IMR-90 (cell line): ENCODE results near the gene MEIS2. TPM values are rescaled to one million over a fixed set of nuclear protein-coding genes. Genes with fewer than 3 reads are reported as not detected.

Experiments used
- ATAC-seq: fragments of 200-7000 bp; cut with Tn5 transposase; 2 replicates; pipeline ENCODE4 v1.9.1; 2020; ENCODE audit warnings: low read depth, mild to moderate bottlenecking, moderate library complexity
- BruUV-seq: library from RNA; stranded (reverse); fragments of 400-500 nt; replicated peaks from 2 replicates; lab custom pipeline; 2021; lab: Mats Ljungman, UMichigan
- CTCF ChIA-PET: fragments of 300-600 bp; formaldehyde crosslinking; extraction: SDS; loops from one replicate; lab custom pipeline; 2021; ENCODE audit warnings: antibody characterized with exemption; lab: Yijun Ruan, JAX
- POLR2A ChIA-PET: fragments of 300-600 bp; sonication (Branson Sonifier 250); formaldehyde crosslinking; loops from one replicate; lab custom pipeline; 2022; ENCODE audit warnings: antibody characterized with exemption; ENCODE audit not compliant: unreplicated experiment; lab: Charles Lee
- DNase-seq: peaks from one replicate; pipeline ENCODE4 v3.0.0; 2013
- H2AFZ ChIP-seq: replicated peaks from 2 replicates; pipeline ENCODE3; 2013; ENCODE audit warnings: low read length, mild to moderate bottlenecking; ENCODE audit not compliant: poor library complexity
- H2AK5ac ChIP-seq: 2 replicates; pipeline ENCODE4 v1.6.1; 2013; ENCODE audit warnings: low read depth, low read length, inconsistent platforms
- H2AK9ac ChIP-seq: replicated peaks from 2 replicates; pipeline ENCODE3; 2013; ENCODE audit warnings: mild to moderate bottlenecking, low read depth, low read length, moderate library complexity; ENCODE audit not compliant: poor library complexity
- H2BK120ac ChIP-seq: 2 replicates; pipeline ENCODE4 v1.6.1; 2013; ENCODE audit warnings: low read depth, low read length, inconsistent platforms
- H2BK15ac ChIP-seq: 3 replicates; pipeline ENCODE4 v1.6.1; 2013; ENCODE audit warnings: low read depth, low read length, inconsistent platforms
- H2BK20ac ChIP-seq: 2 replicates; pipeline ENCODE4 v1.6.1; 2013; ENCODE audit warnings: low read depth, mild to moderate bottlenecking, inconsistent platforms, low read length, moderate library complexity
- H2BK5ac ChIP-seq: 2 replicates; pipeline ENCODE4 v1.6.1; 2013; ENCODE audit warnings: mild to moderate bottlenecking, low read depth, low read length, inconsistent platforms; ENCODE audit not compliant: poor library complexity, severe bottlenecking
- H3K14ac ChIP-seq: replicated peaks from 2 replicates; pipeline ENCODE4 v1.6.1; 2013; ENCODE audit warnings: low read depth, low read length, inconsistent platforms
- H3K18ac ChIP-seq: 2 replicates; pipeline ENCODE4 v1.6.1; 2013; ENCODE audit warnings: low read depth, low read length, control low read depth
- H3K23ac ChIP-seq: 2 replicates; pipeline ENCODE4 v1.6.1; 2013; ENCODE audit warnings: low read depth, low read length, inconsistent platforms
- H3K27ac ChIP-seq: 2 replicates; pipeline ENCODE4 v1.5.1; 2013; ENCODE audit warnings: mild to moderate bottlenecking, control low read depth, low read length; ENCODE audit not compliant: insufficient read depth
- H3K27me3 ChIP-seq: 2 replicates; pipeline ENCODE4 v1.6.1; 2013; ENCODE audit warnings: low read length; ENCODE audit not compliant: control insufficient read depth, insufficient read depth
- H3K36me3 ChIP-seq: 2 replicates; pipeline ENCODE4 v1.6.1; 2013; ENCODE audit warnings: low read length, mixed read lengths; ENCODE audit not compliant: control insufficient read depth, insufficient read depth
- H3K4ac ChIP-seq: 2 replicates; pipeline ENCODE4 v1.6.1; 2013; ENCODE audit warnings: low read depth, low read length, inconsistent platforms
- H3K4me1 ChIP-seq: 2 replicates; pipeline ENCODE4 v1.6.1; 2013; ENCODE audit warnings: low read length, mixed read lengths; ENCODE audit not compliant: control insufficient read depth, insufficient read depth
- H3K4me2 ChIP-seq: 2 replicates; pipeline ENCODE4 v1.6.1; 2013; ENCODE audit warnings: low read depth, mild to moderate bottlenecking, control low read depth, low read length, moderate library complexity
- H3K4me3 ChIP-seq: 2 replicates; pipeline ENCODE4 v1.5.1; 2013; ENCODE audit warnings: low read depth, mild to moderate bottlenecking, control low read depth, low read length, moderate library complexity; ENCODE audit not compliant: insufficient read depth
- H3K56ac ChIP-seq: 2 replicates; pipeline ENCODE4 v1.6.1; 2013; ENCODE audit warnings: low read length, inconsistent platforms; ENCODE audit not compliant: insufficient read depth; ENCODE audit errors: extremely low read depth
- H3K79me1 ChIP-seq, 2 experiments: 2 replicates each; pipeline ENCODE4 v1.6.1; 2013; ENCODE audit warnings: low read length in 2 of 2, inconsistent platforms in 1 of 2, low read depth in 1 of 2
- H3K9ac ChIP-seq: 2 replicates; pipeline ENCODE4 v1.6.1; 2013; ENCODE audit warnings: low read depth, low read length, control low read depth
- H3K9me1 ChIP-seq: 2 replicates; pipeline ENCODE4 v1.6.1; 2013; ENCODE audit warnings: low read length, inconsistent platforms; ENCODE audit not compliant: insufficient read depth
- H3K9me3 ChIP-seq: 2 replicates; pipeline ENCODE4 v1.6.1; 2013; ENCODE audit warnings: low read length; ENCODE audit not compliant: control insufficient read depth, insufficient read depth
- H4K20me1 ChIP-seq: 2 replicates; pipeline ENCODE4 v1.6.1; 2013; ENCODE audit warnings: low read length, inconsistent platforms; ENCODE audit not compliant: insufficient read depth
- H4K5ac ChIP-seq: 2 replicates; pipeline ENCODE4 v1.6.1; 2013; ENCODE audit warnings: mild to moderate bottlenecking, low read depth, low read length, control low read depth
- H4K8ac ChIP-seq, 2 experiments: 2 replicates each; pipeline ENCODE4 v1.6.1; 2013; ENCODE audit warnings: low read depth in 2 of 2, low read length in 2 of 2, control low read depth in 1 of 2, inconsistent platforms in 1 of 2
- H4K91ac ChIP-seq: 2 replicates; pipeline ENCODE4 v1.6.1; 2013; ENCODE audit warnings: low read depth, low read length, inconsistent platforms; ENCODE audit not compliant: insufficient read depth
- CHD1 ChIP-seq: IDR thresholded peaks from 2 replicates; pipeline ENCODE4 v1.6.1; 2012; ENCODE audit warnings: low read depth, low read length, improper control_type of control experiment
- CTCF ChIP-seq: conservative IDR thresholded peaks from 2 replicates; pipeline ENCODE4 v1.5.1; 2012; ENCODE audit warnings: mild to moderate bottlenecking, low read depth, low read length, improper control_type of control experiment
- FOS ChIP-seq: fragments of 150-350 bp; IDR thresholded peaks from 2 replicates; pipeline ENCODE4 v1.6.1; 2016; ENCODE audit warnings: low read depth, low read length
- MAFK ChIP-seq: IDR thresholded peaks from 2 replicates; pipeline ENCODE4 v1.6.1; 2012; ENCODE audit warnings: low read depth, low read length, improper control_type of control experiment
- MAZ ChIP-seq: IDR thresholded peaks from 2 replicates; pipeline ENCODE4 v1.6.1; 2012; ENCODE audit warnings: low read depth, mild to moderate bottlenecking, low read length, improper control_type of control experiment, moderate library complexity, borderline replicate concordance
- MXI1 ChIP-seq: IDR thresholded peaks from 2 replicates; pipeline ENCODE4 v1.6.1; 2012; ENCODE audit warnings: low read depth, mild to moderate bottlenecking, low read length, moderate library complexity, borderline replicate concordance
- POLR2A ChIP-seq: IDR thresholded peaks from 2 replicates; pipeline ENCODE4 v1.6.1; 2012; ENCODE audit warnings: mild to moderate bottlenecking, low read depth, low read length
- RAD21 ChIP-seq: IDR thresholded peaks from 2 replicates; pipeline ENCODE4 v1.6.1; 2012; ENCODE audit warnings: low read length, improper control_type of control experiment
- WGBS, 2 experiments: methylation state at CpG; one replicate each; pipeline versions ENCODE4 v1.1.5 to v1.1.7; 2013; ENCODE audit warnings: missing lambda C conversion rate in 2 of 2; ENCODE audit not compliant: insufficient read length in 1 of 2; ENCODE audit errors: extremely low coverage in 2 of 2; 5-methylcytosine and 5-hydroxymethylcytosine counted together
- dilution Hi-C: fragments of 300-500 bp; cut with HindIII; formaldehyde crosslinking; loops from one replicate; pipeline ENCODE4 v1.14.3; 2018; ENCODE audit warnings: low sequenced_read_pairs; ENCODE audit not compliant: unreplicated experiment
- in situ Hi-C: fragments of 300-500 bp; cut with MboI; formaldehyde crosslinking; loops from 3 replicates; pipeline ENCODE4 v1.14.3; 2019; ENCODE audit warnings: low sequenced_read_pairs, inconsistent platforms, mixed read lengths
- intact Hi-C: fragments of 100-400 bp; cut with micrococcal nuclease; formaldehyde crosslinking; loops from 2 replicates; pipeline ENCODE4 v1.10.0; 2022
- polyA plus RNA-seq, 3 experiments: library from polyadenylated mRNA; depleted of rRNA; stranded (reverse); fragments of >200 nt; gene quantifications; 2 replicates each; pipeline ENCODE4 v1.2.3, GENCODE V29; 2012; ENCODE audit warnings: low replicate concordance in 1 of 3
- total RNA-seq: library from RNA; depleted of rRNA; stranded (reverse); fragments of >200 nt; gene quantifications from 2 replicates; pipeline ENCODE4 v1.2.3, GENCODE V29; 2012
- TF ChIP-seq, protein P1 (sequence below): fragments of 150-350 bp; IDR thresholded peaks from 2 replicates; pipeline ENCODE4 v1.6.1; 2016; ENCODE audit warnings: low read depth, mild to moderate bottlenecking, low read length, moderate library complexity, borderline replicate concordance

The MEIS2 gene
- total and polyA plus RNA-seq, 2 of the 4 experiments (the other 2 are of a cell fraction) = 70.1 to 71.3 TPM

DNA sequence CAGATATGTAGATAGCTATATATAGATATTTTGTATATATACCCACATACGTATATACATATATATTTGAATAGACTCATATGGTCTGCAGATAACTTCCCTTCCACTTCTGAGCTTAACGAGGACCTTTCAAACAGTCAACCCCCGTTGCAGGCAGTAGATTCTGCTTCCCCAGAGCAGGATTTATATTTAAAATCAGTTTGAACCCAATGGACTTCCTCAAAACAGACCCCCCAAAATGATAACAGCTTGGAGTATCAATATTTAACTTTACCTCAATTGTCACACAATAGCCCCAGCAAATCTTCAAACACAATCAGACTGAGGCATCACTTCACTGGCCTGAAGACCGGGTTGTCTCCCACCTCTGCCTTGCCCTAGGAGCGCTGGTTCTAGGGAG lies 218.3 kb downstream of the MEIS2 start:
- Histone ChIP-seq H3K18ac (no peak overlapping the region), H3K36me3 (no peaks in the 10 kb centered on the region), H2BK15ac (no peak overlapping the region), H2AK9ac (no peak overlapping the region), H3K9ac (no peak overlapping the region), H2BK20ac (no peak overlapping the region), H4K8ac (no peak overlapping the region), H3K4me2 (peak overlapping the region; percentile 96; the same call in 1 of the 2 replicates), H3K14ac (no peak overlapping the region), H3K4ac (no peak overlapping the region), H3K9me3 (peaks cover 2% of the 10 kb centered on the region; the same call in 1 of the 2 replicates), H3K79me1 (no peaks in the 10 kb centered on the region), H4K91ac (no peak overlapping the region), H3K9me1 (no peaks in the 10 kb centered on the region), H2BK5ac (no peak overlapping the region), H2BK120ac (no peak overlapping the region), H3K4me3 (no peak overlapping the region), H3K23ac (0 out of 2 replicates have a peak overlapping the region, but pooled peaks have one; percentile 31), H3K4me1 (no peaks in the 10 kb centered on the region), H3K27ac (no peak overlapping the region), H2AK5ac (no peak overlapping the region), H3K56ac (no peak overlapping the region), H3K27me3 (peaks cover 20% of the 10 kb centered on the region), H4K5ac (no peak overlapping the region), H2AFZ (peak overlapping the region; percentile 16), H4K20me1 (no peaks in the 10 kb centered on the region)
- ATAC-seq = no peak
- no peak for TF ChIP-seq RAD21
- TF ChIP-seq CHD1 = no peak
- no peak for TF ChIP-seq CTCF
- no peak for TF ChIP-seq MAFK
- no peak for TF ChIP-seq FOS
- no peak for TF ChIP-seq POLR2A
- no peak for TF ChIP-seq MXI1
- TF ChIP-seq MAZ = no peak
- TF ChIP-seq, protein P1, sequence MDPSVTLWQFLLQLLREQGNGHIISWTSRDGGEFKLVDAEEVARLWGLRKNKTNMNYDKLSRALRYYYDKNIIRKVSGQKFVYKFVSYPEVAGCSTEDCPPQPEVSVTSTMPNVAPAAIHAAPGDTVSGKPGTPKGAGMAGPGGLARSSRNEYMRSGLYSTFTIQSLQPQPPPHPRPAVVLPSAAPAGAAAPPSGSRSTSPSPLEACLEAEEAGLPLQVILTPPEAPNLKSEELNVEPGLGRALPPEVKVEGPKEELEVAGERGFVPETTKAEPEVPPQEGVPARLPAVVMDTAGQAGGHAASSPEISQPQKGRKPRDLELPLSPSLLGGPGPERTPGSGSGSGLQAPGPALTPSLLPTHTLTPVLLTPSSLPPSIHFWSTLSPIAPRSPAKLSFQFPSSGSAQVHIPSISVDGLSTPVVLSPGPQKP = no peak
- BruUV-seq = no TSS peak
- DNase-seq = no peak
- intact Hi-C loops = loop anchor here (5.0 to 10.0 kb wide), 5 partner anchors 377 to 1365 kb away; no protein-coding TSS in a partner anchor
- dilution Hi-C loops = no loop called here
- in situ Hi-C loops = loop anchor here (10.0 to 25.0 kb wide), 2 partner anchors 243 to 1005 kb away; no protein-coding TSS in a partner anchor
- ChIA-PET CTCF (interaction anchor here (1.1 kb wide), 1 partner anchor 38 kb away, joined by 3 read pairs; no protein-coding TSS in a partner anchor), POLR2A (no interaction called here)
- WGBS, 2 experiments = no CpG with 5 or more reads among the region's 5 CpGs
